NCI-H187 treated with DMSO at 0.1 percent for 48 hours (cell line): ENCODE measurements around the gene KLHL35.

Experiments used
- DNase-seq: peaks from one replicate; lab custom pipeline; 2025; lab: John Stamatoyannopoulos, UW

The KLHL35 gene

DNA sequence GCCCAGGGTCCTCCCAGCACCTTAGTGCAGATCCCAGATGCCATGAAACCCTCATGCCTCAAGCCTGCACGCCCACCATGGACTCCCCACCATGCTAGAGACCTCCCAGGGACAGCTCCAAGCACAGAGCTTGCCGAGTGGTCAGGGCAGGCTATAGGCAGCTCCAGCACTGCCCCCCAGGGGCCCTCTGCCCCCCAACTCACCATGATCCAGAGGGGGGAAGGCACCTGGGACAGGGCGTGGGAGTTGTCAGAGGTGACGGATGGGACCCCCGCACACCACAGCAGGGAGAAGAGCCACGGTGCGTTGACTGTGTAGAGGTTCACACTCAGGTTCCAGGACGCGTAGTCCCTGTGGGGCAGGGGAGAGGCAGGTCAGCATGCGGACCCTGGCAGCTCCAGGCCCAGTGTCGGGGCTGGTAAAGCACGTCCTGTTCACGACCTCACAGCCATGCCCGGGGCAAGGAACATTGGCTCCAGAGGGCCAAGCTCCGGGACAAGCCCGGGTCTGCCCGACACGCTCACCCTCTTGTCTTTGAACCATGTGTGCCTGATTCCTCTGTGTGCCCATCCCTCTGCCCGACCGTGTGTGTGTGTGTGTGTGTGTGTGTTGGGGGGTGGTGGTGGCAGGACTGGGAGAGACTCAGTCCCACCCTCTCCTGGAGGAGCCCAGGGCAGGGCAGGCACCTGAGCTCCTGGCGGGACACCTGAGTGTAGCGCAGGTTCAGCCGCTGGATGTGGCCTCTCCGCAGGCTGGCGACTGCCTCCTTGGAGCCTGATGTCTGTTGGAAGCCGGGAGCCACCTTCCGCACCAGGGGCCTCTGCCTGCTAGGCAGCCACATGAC lies 8.2 kb upstream of the KLHL35 start:
- DNase-seq, result no peak

DNA sequence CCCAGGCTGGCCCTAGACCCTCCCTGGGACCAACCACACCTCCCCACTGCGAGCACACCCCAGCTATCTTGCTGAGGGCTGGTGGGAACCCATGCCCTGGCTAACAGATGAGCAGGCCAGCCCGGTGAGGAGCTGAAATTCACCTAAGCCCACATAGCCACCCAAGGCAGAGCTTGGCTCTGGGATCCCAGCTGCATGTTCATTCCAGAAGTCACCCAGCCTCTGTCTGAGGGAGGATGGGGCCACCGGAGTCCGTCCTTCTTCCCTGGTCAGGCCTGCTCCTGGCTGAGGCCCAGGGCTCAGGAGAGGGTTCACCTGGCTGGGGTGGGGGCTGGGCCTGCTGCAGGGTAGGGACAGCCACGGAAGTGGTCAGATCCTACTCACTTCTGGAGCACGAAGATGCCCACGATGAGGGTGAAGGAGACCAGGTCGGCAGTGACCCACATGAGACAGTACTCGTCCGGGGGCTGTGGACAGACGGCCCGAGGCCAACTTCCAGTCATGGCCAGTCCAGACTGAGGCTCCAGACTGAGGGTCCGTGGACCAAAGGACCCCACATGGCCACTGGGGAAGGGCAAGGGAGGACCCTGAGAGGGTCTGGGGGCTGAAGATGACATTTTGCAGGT lies 6.6 kb upstream of the KLHL35 start:
- no peak for DNase-seq

DNA sequence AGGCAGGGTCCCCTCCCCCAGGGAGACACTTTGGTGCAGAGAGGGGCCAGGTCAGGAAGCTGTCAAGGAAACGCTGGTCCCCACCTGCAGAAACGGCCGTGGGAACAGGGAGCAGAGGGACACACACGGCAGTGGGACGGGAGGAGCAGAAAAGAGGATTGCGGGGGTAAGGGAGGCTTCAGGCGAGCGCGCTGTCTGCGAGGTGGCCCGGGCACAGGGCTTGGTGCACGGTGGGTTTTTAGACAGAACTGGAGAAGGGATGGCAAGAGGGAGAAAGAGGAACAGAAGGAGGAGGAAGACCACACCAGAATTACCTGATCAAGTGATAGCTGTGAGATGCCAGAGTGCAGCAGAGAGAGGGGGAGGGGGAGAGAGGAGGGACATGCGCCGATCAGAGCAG lies 6.0 kb upstream of the KLHL35 start:
- no peak for DNase-seq

GRCh38 chr11:75437966-75438659 lies 5.1 kb upstream of the KLHL35 start:
- no peak for DNase-seq

DNA sequence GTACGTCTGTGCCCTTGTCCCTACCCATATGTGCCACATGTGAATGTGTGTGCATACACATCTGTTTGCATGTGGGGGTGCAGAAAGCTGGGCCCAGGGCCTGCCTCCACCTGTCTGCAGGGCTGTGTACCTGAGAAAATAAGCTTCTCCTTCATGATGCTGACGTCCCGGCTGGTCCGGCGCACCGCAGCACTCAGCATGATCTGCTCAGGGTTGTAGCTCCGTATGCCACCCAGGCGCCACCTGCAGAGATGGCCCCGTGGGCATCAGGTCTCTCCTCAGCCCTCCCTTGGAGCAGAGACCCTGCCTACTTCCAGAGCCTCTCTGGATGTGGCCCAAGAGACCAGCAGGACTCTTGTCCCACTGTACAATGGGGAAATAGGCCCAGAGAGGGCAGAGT lies 3.8 kb upstream of the KLHL35 start:
- no peak for DNase-seq

DNA sequence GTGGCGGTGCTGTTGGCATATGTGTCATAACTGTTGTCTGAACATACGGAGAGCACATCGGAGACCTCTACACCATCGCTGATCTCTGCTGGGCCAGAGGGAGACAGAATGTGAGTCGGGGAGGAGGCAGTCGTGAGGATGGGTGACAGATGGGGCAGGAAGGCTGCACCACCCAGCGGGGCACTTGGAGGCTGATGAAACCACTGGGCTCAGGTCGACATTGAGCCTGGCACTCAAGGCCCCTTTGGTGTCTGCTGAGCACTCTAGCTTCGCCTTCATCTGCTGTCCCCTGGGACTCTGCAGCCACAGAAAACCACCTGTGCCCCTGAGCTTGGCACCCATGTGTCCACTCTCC lies 2.5 kb upstream of the KLHL35 start:
- no peak for DNase-seq

GRCh38 chr11:75434886-75435570 lies 2.0 kb upstream of the KLHL35 start:
- no peak for DNase-seq

GRCh38 chr11:75434051-75434450 lies 1.0 kb upstream of the KLHL35 start:
- DNase-seq, result no peak

GRCh38 chr11:75433443-75433842 lies 440 bp upstream of the KLHL35 start:
- no peak for DNase-seq

GRCh38 chr11:75431533-75432525 lies 1.2 kb downstream of the KLHL35 start:
- no peak for DNase-seq

GRCh38 chr11:75430714-75431532 lies 2.1 kb downstream of the KLHL35 start:
- DNase-seq, result no peak

DNA sequence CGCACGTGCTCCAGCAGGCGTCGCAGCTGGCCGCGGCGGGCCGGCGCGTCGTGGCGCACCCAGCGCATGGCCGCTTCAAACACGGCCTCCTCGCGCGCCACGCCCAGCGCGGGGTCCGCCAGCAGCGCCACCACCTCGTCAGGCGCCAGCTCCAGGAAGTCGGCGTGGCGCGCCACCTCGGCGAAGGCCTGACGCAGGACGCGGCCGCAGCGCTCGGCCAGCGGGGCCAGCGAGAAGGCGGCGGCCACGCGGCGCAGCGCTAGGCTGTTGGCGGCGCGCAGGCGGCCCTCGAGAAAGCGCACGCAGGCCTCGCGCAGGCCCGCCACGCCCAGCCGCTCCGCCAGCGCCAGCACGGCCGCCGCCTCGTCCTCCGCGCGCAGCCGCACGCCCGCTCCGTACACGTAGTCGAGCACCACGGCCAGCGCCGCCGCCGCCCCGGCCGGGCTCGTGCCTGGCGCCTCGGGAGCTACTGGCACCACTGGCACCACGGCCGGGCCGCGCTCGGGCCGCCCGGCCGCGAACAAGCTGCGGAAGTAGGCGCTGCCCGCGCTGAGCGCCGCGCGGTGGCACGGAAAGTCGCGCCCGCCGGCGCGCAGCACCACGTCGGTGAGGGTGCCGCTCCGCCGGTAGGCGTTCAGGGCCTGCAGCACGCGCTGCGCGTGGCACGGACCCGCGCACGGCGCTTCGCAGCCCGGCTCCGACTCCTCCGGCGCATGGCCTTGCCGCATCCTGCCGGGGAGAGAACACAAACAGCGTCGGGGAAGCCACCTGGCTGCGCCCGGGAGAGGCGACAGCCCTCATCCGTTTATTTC lies 2.9 kb downstream of the KLHL35 start:
- DNase-seq, result no peak

DNA sequence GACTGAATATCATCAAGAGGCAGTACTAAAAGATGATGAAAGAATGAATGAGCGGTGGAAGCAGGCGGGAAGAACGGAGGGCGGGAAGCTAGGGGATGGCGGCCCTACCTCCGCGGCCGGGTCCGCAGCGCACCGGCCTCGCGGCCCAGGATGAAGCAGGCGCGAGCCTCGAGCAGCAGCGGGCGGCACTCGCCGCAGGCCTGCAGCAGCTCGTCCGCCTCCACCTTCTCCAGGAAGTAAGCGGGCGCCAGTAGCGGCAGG lies 3.4 kb downstream of the KLHL35 start:
- DNase-seq, result no peak

DNA sequence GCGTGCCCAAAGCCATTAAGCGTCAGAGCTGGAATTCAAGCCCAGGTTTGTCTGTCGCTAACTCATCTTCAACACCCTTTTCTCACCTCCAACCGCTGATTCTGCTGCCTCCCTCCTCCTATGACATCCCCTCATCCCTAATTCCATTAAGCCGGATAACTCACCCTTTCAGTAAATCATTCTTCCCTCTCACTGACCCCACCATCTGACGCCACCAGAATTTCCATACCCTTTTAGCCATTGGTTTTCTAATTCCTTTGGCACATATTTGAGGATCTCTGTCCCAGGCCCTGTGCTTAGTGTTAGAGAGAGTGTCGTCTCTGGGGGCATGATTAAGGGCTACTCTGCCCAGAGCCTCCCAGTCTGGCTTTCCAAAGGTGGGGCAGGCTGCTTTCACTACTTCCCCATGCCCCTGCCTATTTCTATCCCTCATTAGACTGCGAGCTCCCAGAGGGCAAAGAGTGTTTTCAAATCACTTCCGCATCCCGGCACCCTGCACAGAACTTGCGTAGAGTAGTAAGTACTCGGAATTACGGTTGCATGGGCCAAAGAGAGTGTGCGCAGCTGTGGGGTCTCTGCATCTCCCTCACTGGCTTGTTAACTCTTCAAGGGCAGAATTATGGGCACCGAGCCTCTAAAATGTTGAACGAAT lies 3.9 kb downstream of the KLHL35 start:
- no peak for DNase-seq

DNA sequence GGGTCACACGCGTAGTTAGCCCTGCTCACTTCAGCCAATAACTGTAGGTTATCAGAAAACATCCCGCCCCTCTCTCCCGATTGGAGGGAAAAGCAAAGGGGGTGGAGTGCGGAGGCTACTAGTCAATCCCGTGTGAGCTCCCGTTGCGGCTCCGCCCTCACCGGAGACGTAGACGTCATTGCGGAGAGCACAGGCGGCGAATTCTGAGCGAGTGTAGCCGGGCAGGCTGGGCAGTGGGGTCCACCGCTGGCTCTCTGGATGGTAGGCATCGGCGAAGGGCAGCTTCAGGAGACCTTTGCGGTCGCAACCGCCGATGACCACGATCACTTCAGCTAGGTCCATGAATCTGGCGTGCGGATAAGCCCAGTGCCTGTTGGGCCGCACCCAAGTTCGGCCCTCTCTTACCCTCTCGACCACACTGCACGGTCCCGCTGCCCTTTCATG lies 4.7 kb downstream of the KLHL35 start:
- no peak for DNase-seq

DNA sequence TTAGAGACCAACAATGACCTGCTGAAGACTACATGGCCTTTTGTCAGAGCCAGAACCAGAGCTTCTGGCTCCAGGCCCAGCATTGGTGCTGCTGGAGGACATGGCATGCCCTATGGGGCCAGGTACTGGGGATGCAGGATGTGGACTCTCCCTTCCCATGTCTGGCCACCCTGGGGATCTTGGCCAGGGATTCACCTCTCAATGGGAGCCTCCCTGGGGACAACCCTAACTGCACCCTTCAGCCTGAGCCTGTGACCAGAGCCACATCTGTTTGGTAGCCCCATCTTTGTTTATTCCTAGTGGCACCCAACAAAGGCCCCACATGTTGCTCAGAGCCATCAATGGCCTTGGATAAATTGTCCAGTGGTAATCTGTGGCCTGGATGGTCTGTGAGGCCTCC lies 5.8 kb downstream of the KLHL35 start:
- no peak for DNase-seq

- DNase-seq, result no peak
Measured at GRCh38 chr11:75426720-75427086, 6.3 kb downstream of the KLHL35 start.

GRCh38 chr11:75425422-75425821 lies 7.6 kb downstream of the KLHL35 start:
- DNase-seq, result no peak

GRCh38 chr11:75424396-75424795 lies 8.6 kb downstream of the KLHL35 start:
- no peak for DNase-seq
